Liver (tissue), 9 donors: ENCODE results near the gene C10orf53. TPM values are rescaled to one million over a fixed set of nuclear protein-coding genes. Genes with fewer than 3 reads are reported as not detected.

Experiments
- DNase-seq: peaks from one replicate; pipeline ENCODE4 v3.0.0-alpha.2; 2017; ENCODE audit warnings: low spot score
- H3K27ac ChIP-seq, 2 donors: one replicate each; pipeline ENCODE4 v1.7.0; 2013; ENCODE audit warnings: inconsistent platforms in 2 of 2, low read length in 2 of 2, control low read depth in 1 of 2, low read depth in 1 of 2, mild to moderate bottlenecking in 1 of 2
- H3K27me3 ChIP-seq, 4 donors: one replicate each; pipeline versions ENCODE4 v1.6.1 to v1.7.0; 2013; ENCODE audit warnings: low read length in 3 of 4, inconsistent platforms in 1 of 4, mild to moderate bottlenecking in 1 of 4, moderate library complexity in 1 of 4; ENCODE audit not compliant: control insufficient read depth in 4 of 4, insufficient read depth in 4 of 4
- H3K36me3 ChIP-seq, 4 donors: one replicate each; pipeline versions ENCODE4 v1.6.1 to v1.7.0; 2013; ENCODE audit warnings: low read length in 3 of 4, mild to moderate bottlenecking in 3 of 4, low read depth in 1 of 4, moderate library complexity in 1 of 4; ENCODE audit not compliant: control insufficient read depth in 4 of 4, insufficient read depth in 3 of 4
- H3K4me1 ChIP-seq, 4 donors: one replicate each; pipeline versions ENCODE4 v1.6.1 to v1.7.0; 2013; ENCODE audit warnings: low read length in 3 of 4, mild to moderate bottlenecking in 3 of 4, moderate library complexity in 1 of 4; ENCODE audit not compliant: control insufficient read depth in 4 of 4, insufficient read depth in 4 of 4
- H3K4me3 ChIP-seq, 3 donors: one replicate each; pipeline versions ENCODE4 v1.6.1 to v1.7.0; 2013; ENCODE audit warnings: low read length in 3 of 3, control low read depth in 1 of 3, low read depth in 1 of 3, mild to moderate bottlenecking in 1 of 3
- H3K9ac ChIP-seq, 2 donors: one replicate each; pipeline ENCODE4 v1.7.0; 2013; ENCODE audit warnings: low read length in 2 of 2, mild to moderate bottlenecking in 2 of 2, moderate library complexity in 2 of 2, control low read depth in 1 of 2, low read depth in 1 of 2
- H3K9me3 ChIP-seq, 4 donors: one replicate each; pipeline versions ENCODE4 v1.6.1 to v1.7.0; 2013; ENCODE audit warnings: low read length in 3 of 4; ENCODE audit not compliant: control insufficient read depth in 4 of 4
- ATF3 ChIP-seq: IDR thresholded peaks from 2 replicates; pipeline ENCODE4 v1.6.1; 2016; ENCODE audit warnings: antibody characterized with exemption
- CTCF ChIP-seq: fragments of 150-350 bp; IDR thresholded peaks from 2 replicates; pipeline ENCODE4 v1.5.1; 2017; ENCODE audit warnings: improper control_type of control experiment, low read depth, low read length; ENCODE audit not compliant: missing input control
- EGR1 ChIP-seq, 2 donors: IDR thresholded peaks; 2 replicates each; pipeline ENCODE4 v1.6.1; 2016 to 2018; ENCODE audit warnings: antibody characterized with exemption in 2 of 2, low read depth in 2 of 2
- FOXA1 ChIP-seq: IDR thresholded peaks from 2 replicates; pipeline ENCODE4 v1.6.1; 2016; ENCODE audit warnings: antibody characterized with exemption
- FOXA2 ChIP-seq: IDR thresholded peaks from 2 replicates; pipeline ENCODE4 v1.6.1; 2016; ENCODE audit warnings: antibody characterized with exemption
- GABPA ChIP-seq, 2 donors: IDR thresholded peaks in 1 of 2; conservative IDR thresholded peaks in 1 of 2; 2 replicates each; pipeline ENCODE4 v1.6.1; 2016; ENCODE audit warnings: antibody characterized with exemption in 2 of 2, mild to moderate bottlenecking in 1 of 2, moderate library complexity in 1 of 2
- HNF4A ChIP-seq, 2 donors: conservative IDR thresholded peaks; 2 replicates each; pipeline ENCODE4 v1.6.1; 2016; ENCODE audit warnings: antibody characterized with exemption in 2 of 2, mild to moderate bottlenecking in 2 of 2
- HNF4G ChIP-seq: IDR thresholded peaks from 2 replicates; pipeline ENCODE4 v1.6.1; 2016; ENCODE audit warnings: antibody characterized with exemption
- JUND ChIP-seq, 2 donors: IDR thresholded peaks; 2 replicates each; pipeline ENCODE4 v1.6.1; 2016; ENCODE audit warnings: antibody characterized with exemption in 2 of 2
- MAX ChIP-seq: IDR thresholded peaks from 2 replicates; pipeline ENCODE4 v1.6.1; 2016; ENCODE audit warnings: antibody characterized with exemption
- NR2F2 ChIP-seq: IDR thresholded peaks from 2 replicates; pipeline ENCODE4 v1.6.1; 2016; ENCODE audit warnings: antibody characterized with exemption
- RAD21 ChIP-seq, 2 donors: IDR thresholded peaks; 2 replicates each; pipeline ENCODE4 v1.6.1; 2016; ENCODE audit warnings: antibody characterized with exemption in 2 of 2, mild to moderate bottlenecking in 2 of 2
- RXRA ChIP-seq, 2 donors: IDR thresholded peaks; 2 replicates each; pipeline ENCODE4 v1.6.1; 2017 to 2018; ENCODE audit warnings: antibody characterized with exemption in 2 of 2, mild to moderate bottlenecking in 1 of 2
- SP1 ChIP-seq: IDR thresholded peaks from 2 replicates; pipeline ENCODE4 v1.6.1; 2018; ENCODE audit warnings: antibody characterized with exemption, mild to moderate bottlenecking
- TAF1 ChIP-seq: conservative IDR thresholded peaks from 2 replicates; pipeline ENCODE4 v1.6.1; 2016; ENCODE audit warnings: antibody characterized with exemption, mild to moderate bottlenecking
- YY1 ChIP-seq: IDR thresholded peaks from 2 replicates; pipeline ENCODE4 v1.6.1; 2016; ENCODE audit warnings: antibody characterized with exemption, mild to moderate bottlenecking
- WGBS: extraction: QIAGEN DNeasy Blood & Tissue Kit; methylation state at CpG from one replicate; pipeline ENCODE4 v1.1.7; 2013; 5-methylcytosine and 5-hydroxymethylcytosine counted together
- polyA plus RNA-seq, 2 donors: library from polyadenylated mRNA; stranded (reverse) in 1 of 2; unstranded in 1 of 2; fragments of 200-250 nt in 1 of 2; fragments of >200 nt in 1 of 2; fragmentation: Nextera tagmentation in 1 of 2; extraction: Ambion mirVana in 1 of 2; gene quantifications; one replicate each; pipeline versions ENCODE4 v1.2.1 to v1.2.3, GENCODE V29; 2013 to 2015
- total RNA-seq, 2 donors: library from RNA; depleted of rRNA; stranded (reverse); fragments of >200 nt; gene quantifications; one replicate each; pipeline ENCODE4 v1.2.3, GENCODE V29; 2014
- TF ChIP-seq, protein P1 (sequence below): IDR thresholded peaks from 2 replicates; pipeline ENCODE4 v1.6.1; 2016; ENCODE audit warnings: antibody characterized with exemption
- TF ChIP-seq, protein P2 (sequence below): IDR thresholded peaks from 2 replicates; pipeline ENCODE4 v1.6.1; 2016; ENCODE audit warnings: antibody characterized with exemption, mild to moderate bottlenecking
- donor health status: healthy.
- donor health status: healthy.
- donor health status: healthy.
- donor health status: healthy.
- donor health status: healthy.

C10orf53 gene
- total and polyA plus RNA-seq, 4 donors, result not detected

DNA sequence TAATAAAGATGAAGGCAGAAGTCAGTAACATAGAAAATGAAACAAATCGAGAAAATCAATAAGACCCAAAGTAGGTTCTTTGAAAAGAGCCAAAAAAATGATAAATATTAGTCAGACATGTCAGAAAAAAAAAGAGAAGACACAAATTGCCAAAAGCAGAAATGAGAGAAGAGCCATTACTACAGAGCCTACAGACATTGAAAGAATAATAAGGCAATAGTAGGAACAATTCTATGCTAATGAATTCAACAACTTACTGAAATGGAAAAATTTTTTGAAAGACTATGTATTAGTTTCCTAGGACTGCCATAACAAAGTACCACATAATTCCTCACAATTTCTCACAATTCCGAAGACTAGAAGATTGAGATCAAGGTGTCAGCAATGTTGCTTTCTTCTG is 47.1 kb downstream of the C10orf53 start:
- Histone ChIP-seq H3K4me3 (no peak overlapping the region), H3K27me3 (no peaks in the 10 kb centered on the region), H3K4me1 (no peaks in the 10 kb centered on the region), H3K9ac (no peak overlapping the region), H3K36me3 (no peaks in the 10 kb centered on the region), H3K27ac (no peak overlapping the region), H3K9me3 (no peaks in the 10 kb centered on the region)
- 71% methylated on average over 2 of the region's 2 CpGs for WGBS
- TF ChIP-seq, protein P1, sequence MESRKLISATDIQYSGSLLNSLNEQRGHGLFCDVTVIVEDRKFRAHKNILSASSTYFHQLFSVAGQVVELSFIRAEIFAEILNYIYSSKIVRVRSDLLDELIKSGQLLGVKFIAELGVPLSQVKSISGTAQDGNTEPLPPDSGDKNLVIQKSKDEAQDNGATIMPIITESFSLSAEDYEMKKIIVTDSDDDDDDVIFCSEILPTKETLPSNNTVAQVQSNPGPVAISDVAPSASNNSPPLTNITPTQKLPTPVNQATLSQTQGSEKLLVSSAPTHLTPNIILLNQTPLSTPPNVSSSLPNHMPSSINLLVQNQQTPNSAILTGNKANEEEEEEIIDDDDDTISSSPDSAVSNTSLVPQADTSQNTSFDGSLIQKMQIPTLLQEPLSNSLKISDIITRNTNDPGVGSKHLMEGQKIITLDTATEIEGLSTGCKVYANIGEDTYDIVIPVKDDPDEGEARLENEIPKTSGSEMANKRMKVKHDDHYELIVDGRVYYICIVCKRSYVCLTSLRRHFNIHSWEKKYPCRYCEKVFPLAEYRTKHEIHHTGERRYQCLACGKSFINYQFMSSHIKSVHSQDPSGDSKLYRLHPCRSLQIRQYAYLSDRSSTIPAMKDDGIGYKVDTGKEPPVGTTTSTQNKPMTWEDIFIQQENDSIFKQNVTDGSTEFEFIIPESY, result no peak
- no peak for TF ChIP-seq MAX
- TF ChIP-seq YY1, result no peak
- no peak for TF ChIP-seq HNF4A (conservative IDR thresholded peaks at IDR 0.05)
- no peak for TF ChIP-seq CTCF
- no peak for TF ChIP-seq EGR1 (IDR thresholded peaks at IDR 0.05; ENCODE audit: low read depth in 2 of 2)
- TF ChIP-seq RAD21 (IDR thresholded peaks at IDR 0.05), result no peak
- TF ChIP-seq, protein P2, sequence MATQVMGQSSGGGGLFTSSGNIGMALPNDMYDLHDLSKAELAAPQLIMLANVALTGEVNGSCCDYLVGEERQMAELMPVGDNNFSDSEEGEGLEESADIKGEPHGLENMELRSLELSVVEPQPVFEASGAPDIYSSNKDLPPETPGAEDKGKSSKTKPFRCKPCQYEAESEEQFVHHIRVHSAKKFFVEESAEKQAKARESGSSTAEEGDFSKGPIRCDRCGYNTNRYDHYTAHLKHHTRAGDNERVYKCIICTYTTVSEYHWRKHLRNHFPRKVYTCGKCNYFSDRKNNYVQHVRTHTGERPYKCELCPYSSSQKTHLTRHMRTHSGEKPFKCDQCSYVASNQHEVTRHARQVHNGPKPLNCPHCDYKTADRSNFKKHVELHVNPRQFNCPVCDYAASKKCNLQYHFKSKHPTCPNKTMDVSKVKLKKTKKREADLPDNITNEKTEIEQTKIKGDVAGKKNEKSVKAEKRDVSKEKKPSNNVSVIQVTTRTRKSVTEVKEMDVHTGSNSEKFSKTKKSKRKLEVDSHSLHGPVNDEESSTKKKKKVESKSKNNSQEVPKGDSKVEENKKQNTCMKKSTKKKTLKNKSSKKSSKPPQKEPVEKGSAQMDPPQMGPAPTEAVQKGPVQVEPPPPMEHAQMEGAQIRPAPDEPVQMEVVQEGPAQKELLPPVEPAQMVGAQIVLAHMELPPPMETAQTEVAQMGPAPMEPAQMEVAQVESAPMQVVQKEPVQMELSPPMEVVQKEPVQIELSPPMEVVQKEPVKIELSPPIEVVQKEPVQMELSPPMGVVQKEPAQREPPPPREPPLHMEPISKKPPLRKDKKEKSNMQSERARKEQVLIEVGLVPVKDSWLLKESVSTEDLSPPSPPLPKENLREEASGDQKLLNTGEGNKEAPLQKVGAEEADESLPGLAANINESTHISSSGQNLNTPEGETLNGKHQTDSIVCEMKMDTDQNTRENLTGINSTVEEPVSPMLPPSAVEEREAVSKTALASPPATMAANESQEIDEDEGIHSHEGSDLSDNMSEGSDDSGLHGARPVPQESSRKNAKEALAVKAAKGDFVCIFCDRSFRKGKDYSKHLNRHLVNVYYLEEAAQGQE, result no peak
- TF ChIP-seq ATF3, result no peak
- TF ChIP-seq GABPA (IDR thresholded peaks at IDR 0.05 in 1 of 2, conservative IDR thresholded peaks at IDR 0.05 in 1 of 2), result no peak
- TF ChIP-seq NR2F2, result no peak
- TF ChIP-seq HNF4G, result no peak
- TF ChIP-seq RXRA (IDR thresholded peaks at IDR 0.05), result no peak
- no peak for TF ChIP-seq FOXA2
- no peak for TF ChIP-seq FOXA1
- no peak for TF ChIP-seq SP1
- no peak for TF ChIP-seq TAF1
- TF ChIP-seq JUND (IDR thresholded peaks at IDR 0.05), result no peak
- DNase-seq, result no peak

GRCh38 chr10:49733866-49734265 is 54.4 kb downstream of the C10orf53 start:
- no peak for DNase-seq
- TF ChIP-seq YY1 (no peak), SP1 (no peak), GABPA (IDR thresholded peaks at IDR 0.05 in 1 of 2, conservative IDR thresholded peaks at IDR 0.05 in 1 of 2) (no peak), ATF3 (no peak), FOXA1 (no peak), EGR1 (IDR thresholded peaks at IDR 0.05; ENCODE audit: low read depth in 2 of 2) (no peak), HNF4G (no peak), FOXA2 (no peak), TAF1 (no peak), HNF4A (conservative IDR thresholded peaks at IDR 0.05) (no peak), CTCF (no peak), NR2F2 (no peak)
- TF ChIP-seq, protein P2, result no peak

More at GRCh38 chr10:49733866-49734265, 54.4 kb downstream of the C10orf53 start:
- Histone ChIP-seq H3K4me1 (no peaks in the 10 kb centered on the region), H3K9ac (no peak overlapping the region), H3K4me3 (no peak overlapping the region), H3K27me3 (no peaks in the 10 kb centered on the region), H3K27ac (no peak overlapping the region), H3K36me3 (peaks cover 6 to 45% (median 29%) of the 10 kb centered on the region in 4 donors), H3K9me3 (no peaks in the 10 kb centered on the region)
- WGBS, result 91% methylated on average over 7 of the region's 7 CpGs
